ENCODE results near the gene H6PD. TPM values are rescaled to one million over a fixed set of nuclear protein-coding genes. Genes with fewer than 3 reads are reported as not detected.

Gene H6PD
- total and polyA plus RNA-seq, 2 donors (not counting 3 experiments of a cell fraction or from before 2014, with no cell fraction given) = 24.5 to 29.0 TPM

- no peak overlapping the region for H3K9ac ChIP-seq (replicated peaks; ENCODE audit: extremely low read depth, insufficient read depth, low read length)
- CTCF ChIA-PET = interaction anchor here (0.9 to 1.8 kb wide), 2 partner anchors 17 to 22 kb away, joined by 4 to 13 read pairs; partner anchors contain the start of gene H6PD
- FAIRE-seq (no peak), DNase-seq (ENCODE audit: low read depth, low spot score) (no peak)
- H3K9me1 ChIP-seq (replicated peaks; ENCODE audit: control insufficient read depth, extremely low read depth, insufficient read depth, low read length) = no peaks in the 10 kb centered on the region
- no peak for TF ChIP-seq CTCF (IDR thresholded peaks at IDR 0.05; ENCODE audit: extremely low read depth in 1 of 2, insufficient read depth in 1 of 2, low read depth in 1 of 2, low read length in 2 of 2)
- TF ChIP-seq MYC (IDR thresholded peaks at IDR 0.05; ENCODE audit: low read depth, low read length) = no peak
- TF ChIP-seq POLR2A (IDR thresholded peaks at IDR 0.05; ENCODE audit: low read depth, low read length) = no peak
- TF ChIP-seq GATA2 (IDR thresholded peaks at IDR 0.05; ENCODE audit: insufficient read depth, insufficient read length, low read depth, low read length) = no peak
- no peak for TF ChIP-seq MAX (IDR thresholded peaks at IDR 0.05; ENCODE audit: insufficient read depth, insufficient read length)
- no peak for TF ChIP-seq FOS (IDR thresholded peaks at IDR 0.05; ENCODE audit: borderline replicate concordance, insufficient read depth, low read length)
- no peak for TF ChIP-seq EZH2 (IDR thresholded peaks at IDR 0.05; ENCODE audit: borderline replicate concordance, low read depth, low read length, severe bottlenecking)
- no peak for TF ChIP-seq JUN (IDR thresholded peaks at IDR 0.05; ENCODE audit: borderline replicate concordance, insufficient read depth, insufficient read length, low read depth)
- no peak for TF ChIP-seq POLR2AphosphoS5 (IDR thresholded peaks at IDR 0.05; ENCODE audit: insufficient read depth, low read depth, low read length)
- H3K36me3 ChIP-seq (ENCODE audit: control insufficient read depth in 2 of 2, extremely low read depth in 1 of 2, insufficient read depth in 2 of 2, low read length in 2 of 2) = no peaks in the 10 kb centered on the region
- no peak overlapping the region for H2AFZ ChIP-seq (ENCODE audit: low read depth, low read length)
- dilution Hi-C loops (cut with MboI; ENCODE audit: extremely low pct_ligation_motif_present, low sequenced_read_pairs) (no loop called here), intact Hi-C loops (cut with micrococcal nuclease) (no loop called here)
- peaks cover 16% of the 10 kb centered on the region for H3K4me1 ChIP-seq (ENCODE audit: control insufficient read depth, extremely low read depth, insufficient read depth, low read length)
- H3K4me2 ChIP-seq (ENCODE audit: insufficient read depth, low read length) = no peak overlapping the region
- BruUV-seq (replicated peaks) = no TSS peak
- no peaks in the 10 kb centered on the region for H3K27me3 ChIP-seq (ENCODE audit: control insufficient read depth in 2 of 2, insufficient read depth in 2 of 2, low read length in 2 of 2)
- no peaks in the 10 kb centered on the region for H4K20me1 ChIP-seq (replicated peaks; ENCODE audit: control insufficient read depth, extremely low read depth, insufficient read depth, low read length)
- no peak overlapping the region for H3K27ac ChIP-seq (ENCODE audit: insufficient read depth, low read depth, low read length)
- H3K4me3 ChIP-seq (replicated peaks in 1 of 3; ENCODE audit: insufficient read depth in 1 of 3, low read depth in 1 of 3, low read length in 3 of 3) = no peak overlapping the region
- POLR2A ChIA-PET = no interaction called here
- H3K79me2 ChIP-seq (ENCODE audit: control insufficient read depth, insufficient read depth, low read length) = no peaks in the 10 kb centered on the region
- no peaks in the 10 kb centered on the region for H3K9me3 ChIP-seq (replicated peaks; ENCODE audit: control insufficient read depth, insufficient read depth, low read length)
Measured at GRCh38 chr1:9212735-9213134, 21.8 kb upstream of the H6PD start.
